Activated naive CD8-positive, alpha-beta T cell treated with anti-CD3 and anti-CD28 coated beads, Interleukin-2, amount 10 ng/mL, durations not matched to agents 7 days and 5 days (primary cell): ENCODE measurements around the gene NPAT. TPM values are rescaled to one million over a fixed set of nuclear protein-coding genes. Genes with fewer than 3 reads are reported as not detected.

ENCODE experiments used
- ATAC-seq: fragments of 150-1000 bp; cut with Tn5 transposase; one replicate; pipeline ENCODE4 v1.10.0; 2021; ENCODE audit warnings: low read depth, moderate library complexity
- POLR2A ChIA-PET: fragments of 350-600 bp; sonication (Branson Sonifier 250); formaldehyde crosslinking; loops from one replicate; lab custom pipeline; 2021; ENCODE audit warnings: antibody characterized with exemption; lab: Charles Lee
- DNase-seq: peaks from one replicate; pipeline ENCODE4 v3.0.0; 2021
- H3K27ac Mint-ChIP-seq: one replicate; pipeline ENCODE4 v1.8.0; 2022; ENCODE audit warnings: mild to moderate bottlenecking, mixed read lengths
- H3K27me3 Mint-ChIP-seq: one replicate; pipeline ENCODE4 v1.8.0; 2022; ENCODE audit warnings: mild to moderate bottlenecking, moderate library complexity, mixed read lengths
- H3K36me3 Mint-ChIP-seq: one replicate; pipeline ENCODE4 v1.8.0; 2021; ENCODE audit warnings: mild to moderate bottlenecking, mixed read lengths
- H3K4me1 Mint-ChIP-seq: one replicate; pipeline ENCODE4 v1.8.0; 2021; ENCODE audit warnings: mixed read lengths
- H3K4me3 Mint-ChIP-seq: one replicate; pipeline ENCODE4 v1.8.0; 2022; ENCODE audit warnings: mild to moderate bottlenecking, moderate library complexity, mixed read lengths
- H3K9me3 Mint-ChIP-seq: one replicate; pipeline ENCODE4 v1.8.0; 2021; ENCODE audit warnings: mixed read lengths
- total RNA-seq, 2 experiments: library from RNA; stranded (reverse); gene quantifications; one replicate each; pipeline ENCODE4 v1.2.3, GENCODE V29; 2021

Gene NPAT
- total RNA-seq, 2 experiments from 2014 or later, result 57.6 to 58.0 TPM

GRCh38 chr11:108228251-108228650, 5.8 kb upstream of the NPAT start:
- Mint-ChIP-seq H3K27ac (peak overlapping the region; percentile 91), H3K4me1 (peaks cover 33% of the 10 kb centered on the region), H3K9me3 (no peaks in the 10 kb centered on the region), H3K36me3 (peaks cover 47% of the 10 kb centered on the region), H3K27me3 (no peaks in the 10 kb centered on the region), H3K4me3 (peak overlapping the region; percentile 79)
- DNase-seq (no peak), ATAC-seq (no peak)
- POLR2A ChIA-PET, result interaction anchor here (0.5 to 11.5 kb wide), 3 partner anchors 9 to 110 kb away, joined by 3 to 489 read pairs (median 4); no protein-coding TSS in a partner anchor

DNA sequence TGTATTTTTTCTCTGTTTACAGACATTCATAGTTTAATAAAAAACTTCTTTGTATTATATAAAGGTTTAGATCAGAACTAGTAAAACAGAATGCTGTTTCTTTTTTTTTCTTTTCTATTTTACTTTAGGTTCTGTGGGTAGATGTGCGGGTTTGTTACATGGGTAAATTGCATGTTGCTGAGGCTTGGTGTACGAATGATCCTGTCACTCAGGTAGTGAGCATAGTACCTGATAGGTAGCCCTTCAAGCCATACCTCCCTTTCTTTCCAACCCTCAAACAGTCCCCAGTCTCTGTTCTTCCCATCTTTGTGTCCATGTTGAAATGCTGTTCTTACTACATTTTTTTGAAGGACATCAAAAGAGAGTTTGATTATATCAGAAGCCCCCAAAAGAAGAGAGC, 3.6 kb upstream of the NPAT start:
- H3K4me1 Mint-ChIP-seq, result peaks cover 26% of the 10 kb centered on the region

GRCh38 chr11:108224911-108225786, 2.7 kb upstream of the NPAT start:
- Mint-ChIP-seq H3K9me3 (no peaks in the 10 kb centered on the region), H3K27me3 (no peaks in the 10 kb centered on the region), H3K36me3 (peaks cover 29% of the 10 kb centered on the region), H3K4me1 (peaks cover 25% of the 10 kb centered on the region), H3K4me3 (no peak overlapping the region), H3K27ac (no peak overlapping the region)
- POLR2A ChIA-PET, result interaction anchor here (1.5 to 11.5 kb wide), 2 partner anchors 12 to 242 kb away, joined by 3 to 489 read pairs; partner anchors contain the start of gene C11orf65
- ATAC-seq (no peak), DNase-seq (peak; percentile 47)

More for the DNA sequence above, 3.6 kb upstream of the NPAT start:
- no peak for DNase-seq
- no peak for ATAC-seq
- Mint-ChIP-seq H3K4me3 (no peak overlapping the region), H3K27me3 (no peaks in the 10 kb centered on the region), H3K36me3 (peaks cover 27% of the 10 kb centered on the region), H3K27ac (no peak overlapping the region), H3K9me3 (no peaks in the 10 kb centered on the region)
- POLR2A ChIA-PET, result interaction anchor here (11.5 kb wide), 1 partner anchor 11 kb away, joined by 489 read pairs; no protein-coding TSS in a partner anchor

DNA sequence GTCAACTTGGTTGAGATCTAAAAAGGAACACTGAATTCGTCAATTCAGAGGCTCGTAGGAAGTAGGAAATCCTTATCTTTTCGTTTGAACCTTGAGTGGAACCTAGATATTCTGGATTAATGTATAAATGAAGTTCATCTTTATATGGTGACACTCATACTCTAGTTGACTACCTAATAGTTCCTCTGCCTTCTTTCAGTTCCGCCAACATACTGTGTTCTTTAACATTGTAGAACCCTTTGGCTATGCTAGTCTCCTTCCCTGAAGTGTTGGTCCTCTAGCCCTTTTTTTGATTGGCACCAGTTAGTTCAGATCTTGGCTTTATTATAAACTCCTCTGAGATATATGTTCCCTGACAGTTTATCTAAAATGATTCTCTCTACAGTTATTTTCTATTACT, 1.9 kb upstream of the NPAT start:
- DNase-seq, result no peak
- no peaks in the 10 kb centered on the region for H3K9me3 Mint-ChIP-seq
- POLR2A ChIA-PET, result interaction anchor here (0.6 to 11.5 kb wide), 11 partner anchors 13 to 441 kb away, joined by 3 to 489 read pairs (median 4); partner anchors contain the start of genes ACAT1, C11orf65, CUL5 and DDX10
- H3K4me3 Mint-ChIP-seq, result no peak overlapping the region
- H3K4me1 Mint-ChIP-seq, result peaks cover 26% of the 10 kb centered on the region
- ATAC-seq, result no peak
- peaks cover 28% of the 10 kb centered on the region for H3K36me3 Mint-ChIP-seq
- no peaks in the 10 kb centered on the region for H3K27me3 Mint-ChIP-seq
- no peak overlapping the region for H3K27ac Mint-ChIP-seq

GRCh38 chr11:108223348-108224149, 1.1 kb upstream of the NPAT start:
- no peaks in the 10 kb centered on the region for H3K27me3 Mint-ChIP-seq
- H3K4me3 Mint-ChIP-seq, result no peak overlapping the region
- ATAC-seq, result peak; percentile 15
- POLR2A ChIA-PET, result interaction anchor here (0.6 to 11.5 kb wide), 14 partner anchors 14 to 441 kb away, joined by 3 to 489 read pairs (median 4); partner anchors contain the start of genes ACAT1, CUL5, DDX10 and POGLUT3
- no peaks in the 10 kb centered on the region for H3K9me3 Mint-ChIP-seq
- H3K27ac Mint-ChIP-seq, result no peak overlapping the region
- DNase-seq, result no peak
- peaks cover 27% of the 10 kb centered on the region for H3K4me1 Mint-ChIP-seq
- peaks cover 32% of the 10 kb centered on the region for H3K36me3 Mint-ChIP-seq

DNA sequence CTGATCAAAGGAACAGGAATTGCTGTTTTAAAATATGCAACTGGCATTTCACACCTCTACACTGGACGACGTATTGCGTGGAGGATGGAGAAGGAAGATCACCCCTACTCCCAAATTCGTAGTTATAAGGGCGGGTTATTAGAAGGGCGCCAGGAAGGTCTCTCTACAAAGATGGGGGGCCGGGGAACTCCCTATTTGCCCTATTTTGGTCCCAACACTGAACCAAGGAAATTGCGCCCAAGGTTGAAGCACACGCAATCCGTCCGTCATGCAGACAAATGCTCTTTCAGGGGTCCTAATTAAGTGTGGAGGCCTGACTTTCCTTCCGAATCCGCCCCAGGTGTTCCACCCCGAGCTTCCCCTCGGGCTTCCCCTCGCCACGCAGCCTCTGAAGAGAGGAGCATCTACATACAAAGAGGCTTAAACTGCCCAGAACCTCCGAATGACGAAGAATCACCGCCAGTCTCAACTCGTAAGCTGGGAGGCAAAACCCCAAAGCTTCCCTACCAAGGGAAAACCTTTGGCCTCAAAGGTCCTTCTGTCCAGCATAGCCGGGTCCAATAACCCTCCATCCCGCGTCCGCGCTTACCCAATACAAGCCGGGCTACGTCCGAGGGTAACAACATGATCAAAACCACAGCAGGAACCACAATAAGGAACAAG, 396 bp downstream of the NPAT start:
- Mint-ChIP-seq H3K36me3 (peaks cover 31% of the 10 kb centered on the region), H3K4me3 (no peak overlapping the region), H3K27ac (no peak overlapping the region), H3K9me3 (no peaks in the 10 kb centered on the region), H3K27me3 (no peaks in the 10 kb centered on the region), H3K4me1 (peaks cover 33% of the 10 kb centered on the region)
- POLR2A ChIA-PET, result interaction anchor here (0.6 to 11.5 kb wide), 12 partner anchors 11 to 276 kb away, joined by 3 to 489 read pairs (median 4); partner anchors contain the start of genes C11orf65, CUL5 and POGLUT3
- DNase-seq (no peak), ATAC-seq (no peak)

- H3K4me1 Mint-ChIP-seq, result peaks cover 34% of the 10 kb centered on the region
- no peak for DNase-seq
- no peaks in the 10 kb centered on the region for H3K27me3 Mint-ChIP-seq
- POLR2A ChIA-PET, result interaction anchor here (0.6 to 11.5 kb wide), 9 partner anchors 10 to 246 kb away, joined by 3 to 489 read pairs (median 4); partner anchors contain the start of genes C11orf65 and CUL5
- H3K27ac Mint-ChIP-seq, result no peak overlapping the region
- no peak for ATAC-seq
- H3K36me3 Mint-ChIP-seq, result peaks cover 35% of the 10 kb centered on the region
- no peaks in the 10 kb centered on the region for H3K9me3 Mint-ChIP-seq
- no peak overlapping the region for H3K4me3 Mint-ChIP-seq
Observed at GRCh38 chr11:108221371-108221770, 1.1 kb downstream of the NPAT start.

GRCh38 chr11:108220721-108221336, 1.6 kb downstream of the NPAT start:
- POLR2A ChIA-PET, result interaction anchor here (0.5 to 11.5 kb wide), 4 partner anchors 16 to 212 kb away, joined by 3 to 489 read pairs (median 6); partner anchors contain the start of gene CUL5
- DNase-seq (no peak), ATAC-seq (no peak)
- no peak overlapping the region for H3K4me3 Mint-ChIP-seq
- H3K27me3 Mint-ChIP-seq, result no peaks in the 10 kb centered on the region
- peaks cover 37% of the 10 kb centered on the region for H3K4me1 Mint-ChIP-seq
- H3K9me3 Mint-ChIP-seq, result no peaks in the 10 kb centered on the region
- peaks cover 32% of the 10 kb centered on the region for H3K36me3 Mint-ChIP-seq
- no peak overlapping the region for H3K27ac Mint-ChIP-seq

GRCh38 chr11:108218912-108219783, 3.3 kb downstream of the NPAT start:
- Mint-ChIP-seq H3K27ac (peak overlapping the region; percentile 61), H3K27me3 (no peaks in the 10 kb centered on the region), H3K36me3 (peaks cover 43% of the 10 kb centered on the region), H3K9me3 (no peaks in the 10 kb centered on the region), H3K4me1 (peaks cover 49% of the 10 kb centered on the region), H3K4me3 (no peak overlapping the region)
- POLR2A ChIA-PET, result interaction anchor here (0.7 to 1.2 kb wide), 2 partner anchors 9 to 18 kb away, joined by 3 to 4 read pairs; no protein-coding TSS in a partner anchor
- no peak for DNase-seq
- no peak for ATAC-seq

DNA sequence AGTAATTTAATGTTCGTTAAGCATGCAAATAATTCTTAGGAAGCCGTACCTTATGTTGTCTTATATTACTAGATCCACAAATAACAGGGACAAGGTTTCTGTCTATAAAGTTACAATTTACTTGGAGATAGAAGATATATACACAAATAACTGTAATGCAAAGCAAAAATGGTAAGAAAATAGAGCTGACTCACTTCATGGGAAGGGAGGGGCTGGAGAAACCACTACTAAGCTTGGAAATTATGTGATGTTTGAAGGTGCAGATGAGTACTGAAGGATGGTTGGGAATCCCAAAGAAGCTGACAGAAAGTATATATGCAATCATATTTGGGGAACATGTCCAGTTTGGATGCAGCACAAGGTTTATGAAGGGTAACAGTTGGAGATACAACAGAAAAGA, 4.0 kb downstream of the NPAT start:
- Mint-ChIP-seq H3K27ac (no peak overlapping the region), H3K9me3 (no peaks in the 10 kb centered on the region), H3K4me3 (peak overlapping the region; percentile 39), H3K36me3 (peaks cover 50% of the 10 kb centered on the region), H3K4me1 (peaks cover 52% of the 10 kb centered on the region), H3K27me3 (no peaks in the 10 kb centered on the region)
- ATAC-seq, result no peak
- no peak for DNase-seq
- POLR2A ChIA-PET, result interaction anchor here (0.7 kb wide), 1 partner anchor 10 kb away, joined by 4 read pairs; no protein-coding TSS in a partner anchor

DNA sequence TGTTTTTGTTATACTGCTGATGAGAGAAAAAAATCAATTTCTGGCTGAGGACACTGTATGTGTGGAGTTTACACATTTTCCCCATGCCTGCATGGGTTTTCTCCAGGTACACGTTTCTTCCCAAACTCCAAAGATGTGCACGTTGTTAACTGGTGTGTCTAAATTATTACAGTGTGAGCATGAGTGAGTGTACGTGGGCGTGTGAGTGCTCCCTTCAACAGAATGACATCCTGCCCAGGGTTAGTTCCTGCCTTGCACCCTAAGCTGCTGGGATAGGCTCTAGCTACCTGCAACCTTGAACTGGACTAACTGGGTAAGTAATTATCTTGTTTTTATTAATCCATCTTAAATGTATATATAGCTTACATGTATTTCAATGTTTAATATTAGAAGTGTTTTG, 5.5 kb downstream of the NPAT start:
- POLR2A ChIA-PET, result no interaction called here
- DNase-seq (no peak), ATAC-seq (peak; percentile 65)
- no peaks in the 10 kb centered on the region for H3K9me3 Mint-ChIP-seq
- peaks cover 60% of the 10 kb centered on the region for H3K36me3 Mint-ChIP-seq
- H3K4me3 Mint-ChIP-seq, result peak overlapping the region; percentile 28
- peak overlapping the region; percentile 28 for H3K27ac Mint-ChIP-seq
- no peaks in the 10 kb centered on the region for H3K27me3 Mint-ChIP-seq
- H3K4me1 Mint-ChIP-seq, result peaks cover 52% of the 10 kb centered on the region
